ENCODE data around the gene EXOSC3. TPM values are rescaled to one million over a fixed set of nuclear protein-coding genes. Genes with fewer than 3 reads are reported as not detected.

The EXOSC3 gene
- total and polyA plus RNA-seq, 4 experiments from 2014 or later = 25.1 to 68.6 (median 51.1) TPM

DNA sequence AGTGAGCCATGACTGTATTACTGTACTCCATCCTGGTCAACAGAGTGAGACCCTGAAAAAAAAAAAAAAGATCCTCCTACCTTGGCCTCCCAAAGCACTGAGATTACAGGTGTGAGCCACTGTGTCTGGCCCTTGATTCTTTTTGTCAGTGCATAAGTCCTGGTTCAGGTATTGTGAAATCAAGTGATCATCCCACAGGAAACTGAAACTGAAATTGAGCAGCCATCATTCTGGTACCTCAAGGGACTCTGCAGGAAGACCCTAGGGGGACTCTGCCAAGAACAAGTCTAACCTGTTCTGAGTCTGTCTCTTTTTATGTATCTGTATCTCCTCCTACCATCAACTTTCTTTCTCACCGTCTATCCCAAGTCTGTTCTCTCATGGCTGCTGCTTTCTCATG is 13.8 kb upstream of the EXOSC3 start:
- no peaks in the 10 kb centered on the region for H3K36me3 ChIP-seq (ENCODE audit: insufficient read depth, low read length)
- peaks cover 19 to 37% (median 29%) of the 10 kb centered on the region in 4 donors for H3K4me1 Mint-ChIP-seq
- H3K36me3 Mint-ChIP-seq = peaks cover 0 to 4% of the 10 kb centered on the region in 2 donors
- H3K4me1 ChIP-seq (ENCODE audit: insufficient read depth, low read length) = peaks cover 31% of the 10 kb centered on the region
- intact Hi-C loops (cut with micrococcal nuclease) = no loop called here
- DNase-seq = no peak
- H3K4me3 ChIP-seq (ENCODE audit: low read length in 2 of 2) = no peak overlapping the region
- CTCF ChIA-PET (ENCODE audit: partially characterized antibody) = no interaction called here
- peak overlapping the region in 1 of 7 donors; percentile 86 for H3K27ac Mint-ChIP-seq
- no peaks in the 10 kb centered on the region for H3K27me3 Mint-ChIP-seq
- H3K9me3 Mint-ChIP-seq = no peaks in the 10 kb centered on the region
- no peaks in the 10 kb centered on the region for H3K27me3 ChIP-seq (ENCODE audit: insufficient read depth, low read length)
- POLR2A ChIA-PET (ENCODE audit: partially characterized antibody) = interaction anchor here (3.1 kb wide), 1 partner anchor 15 kb away, joined by 51 read pairs; the partner anchor contains the start of gene EXOSC3
- H3K4me3 Mint-ChIP-seq = peak overlapping the region in 6 of 8 donors; percentile 9 to 95 (median 78)
- H3K9me3 ChIP-seq (ENCODE audit: control insufficient read depth in 1 of 2, low read length in 2 of 2) = no peaks in the 10 kb centered on the region
- H3K27ac ChIP-seq (ENCODE audit: low read depth, low read length) = no peak overlapping the region

DNA sequence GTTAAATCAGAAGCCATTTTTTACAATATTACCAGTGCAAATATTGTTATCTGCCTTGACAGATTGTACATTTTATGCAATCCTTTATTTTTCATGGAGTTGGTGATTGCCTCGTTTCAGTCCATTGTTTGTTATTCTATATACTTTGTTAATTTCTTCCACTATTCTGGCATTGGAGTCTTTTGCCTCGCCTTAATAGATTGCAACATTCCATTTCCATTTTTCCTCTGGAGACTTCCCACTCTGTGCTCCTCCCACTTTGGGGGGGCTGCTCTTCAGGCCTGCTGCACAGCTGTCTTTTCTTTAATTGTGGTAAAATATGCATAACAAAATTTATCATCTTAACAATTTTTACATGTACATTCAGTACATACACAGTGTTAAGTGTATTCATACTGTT is 11.4 kb upstream of the EXOSC3 start:
- Histone ChIP-seq H3K27ac (ENCODE audit: low read depth, low read length) (no peak overlapping the region), H3K9me3 (ENCODE audit: control insufficient read depth in 1 of 2, low read length in 2 of 2) (no peaks in the 10 kb centered on the region), H3K4me3 (ENCODE audit: low read length in 2 of 2) (no peak overlapping the region), H3K36me3 (ENCODE audit: insufficient read depth, low read length) (no peaks in the 10 kb centered on the region), H3K4me1 (ENCODE audit: insufficient read depth, low read length) (peaks cover 6% of the 10 kb centered on the region), H3K27me3 (ENCODE audit: insufficient read depth, low read length) (no peaks in the 10 kb centered on the region)
- peak overlapping the region in 1 of 7 donors; percentile 2 for H3K27ac Mint-ChIP-seq
- ChIA-PET CTCF (ENCODE audit: partially characterized antibody) (no interaction called here), POLR2A (ENCODE audit: partially characterized antibody) (interaction anchor here (1.4 kb wide), 1 partner anchor 11 kb away, joined by 4 read pairs; the partner anchor contains the start of gene EXOSC3)
- H3K4me3 Mint-ChIP-seq = no peak overlapping the region
- intact Hi-C loops (cut with micrococcal nuclease) = no loop called here
- no peaks in the 10 kb centered on the region for H3K27me3 Mint-ChIP-seq
- peaks cover 0 to under 1% (median 0%) of the 10 kb centered on the region in 8 donors for H3K9me3 Mint-ChIP-seq
- no peak for DNase-seq
- peaks cover 5 to 16% (median 11%) of the 10 kb centered on the region in 4 donors for H3K4me1 Mint-ChIP-seq
- peaks cover 0 to 2% of the 10 kb centered on the region in 2 donors for H3K36me3 Mint-ChIP-seq

DNA sequence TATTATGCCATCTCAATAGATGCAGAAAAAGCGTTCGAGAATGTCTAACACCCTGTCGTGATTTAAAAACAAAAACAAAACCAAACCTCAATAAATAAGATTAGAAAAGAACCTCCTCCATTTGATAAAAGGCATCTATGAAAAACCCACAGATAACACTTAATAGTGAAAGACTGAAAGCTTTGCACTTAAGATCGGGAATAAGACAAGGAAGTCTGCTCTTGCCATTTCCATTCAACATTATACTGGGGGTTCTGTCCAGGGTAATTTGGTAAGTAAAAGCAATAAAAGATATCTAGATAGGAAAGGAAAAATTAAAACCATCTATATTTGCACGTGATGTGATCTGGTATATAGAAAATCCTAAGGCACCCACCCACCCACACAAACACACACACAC is 7.3 kb upstream of the EXOSC3 start:
- Histone ChIP-seq H3K4me1 (ENCODE audit: insufficient read depth, low read length) (no peaks in the 10 kb centered on the region), H3K27me3 (ENCODE audit: insufficient read depth, low read length) (no peaks in the 10 kb centered on the region), H3K9me3 (ENCODE audit: control insufficient read depth in 1 of 2, low read length in 2 of 2) (no peaks in the 10 kb centered on the region), H3K36me3 (ENCODE audit: insufficient read depth, low read length) (no peaks in the 10 kb centered on the region), H3K27ac (ENCODE audit: low read depth, low read length) (no peak overlapping the region), H3K4me3 (ENCODE audit: low read length in 2 of 2) (no peak overlapping the region)
- Mint-ChIP-seq H3K4me1 (peaks cover 0 to 2% (median 0%) of the 10 kb centered on the region in 4 donors), H3K36me3 (no peaks in the 10 kb centered on the region), H3K27me3 (no peaks in the 10 kb centered on the region), H3K27ac (no peak overlapping the region), H3K9me3 (peaks cover 0 to 4% (median 0%) of the 10 kb centered on the region in 8 donors), H3K4me3 (no peak overlapping the region)
- no peak for DNase-seq
- ChIA-PET CTCF (ENCODE audit: partially characterized antibody) (no interaction called here), POLR2A (ENCODE audit: partially characterized antibody) (no interaction called here)
- intact Hi-C loops (cut with micrococcal nuclease) = no loop called here

DNA sequence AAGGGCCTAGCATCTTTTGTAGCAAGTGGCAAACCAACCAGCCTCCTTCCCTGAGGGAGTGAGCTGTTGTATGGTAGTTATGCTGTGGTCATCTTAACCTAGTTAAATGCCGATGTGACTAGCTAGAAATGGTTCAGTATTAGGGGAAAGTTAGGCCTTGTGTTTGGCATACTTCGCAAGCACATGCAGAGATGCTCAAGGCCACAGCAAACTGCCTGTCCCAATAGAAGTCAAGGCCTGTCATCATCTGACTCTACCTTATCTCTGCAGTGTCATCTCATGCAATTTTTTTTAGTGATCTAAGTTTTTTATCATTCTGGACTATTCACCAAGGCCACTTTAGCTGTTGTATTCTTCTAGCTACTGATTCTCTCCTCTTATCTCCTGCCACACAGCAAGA is 5.2 kb upstream of the EXOSC3 start:
- CTCF ChIA-PET (ENCODE audit: partially characterized antibody) = no interaction called here
- H3K4me1 Mint-ChIP-seq = peaks cover 3 to 10% (median 6%) of the 10 kb centered on the region in 4 donors
- no peaks in the 10 kb centered on the region for H3K36me3 ChIP-seq (ENCODE audit: insufficient read depth, low read length)
- H3K36me3 Mint-ChIP-seq = peaks cover 0 to 2% of the 10 kb centered on the region in 2 donors
- intact Hi-C loops (cut with micrococcal nuclease) = no loop called here
- H3K27ac ChIP-seq (ENCODE audit: low read depth, low read length) = no peak overlapping the region
- POLR2A ChIA-PET (ENCODE audit: partially characterized antibody) = no interaction called here
- H3K27me3 Mint-ChIP-seq = no peaks in the 10 kb centered on the region
- no peak overlapping the region for H3K4me3 ChIP-seq (ENCODE audit: low read length in 2 of 2)
- H3K9me3 ChIP-seq (ENCODE audit: control insufficient read depth in 1 of 2, low read length in 2 of 2) = no peaks in the 10 kb centered on the region
- H3K27ac Mint-ChIP-seq = no peak overlapping the region
- no peak for DNase-seq
- H3K9me3 Mint-ChIP-seq = peaks cover 0 to 4% (median 0%) of the 10 kb centered on the region in 8 donors
- H3K4me1 ChIP-seq (ENCODE audit: insufficient read depth, low read length) = peaks cover 6% of the 10 kb centered on the region
- no peaks in the 10 kb centered on the region for H3K27me3 ChIP-seq (ENCODE audit: insufficient read depth, low read length)
- H3K4me3 Mint-ChIP-seq = no peak overlapping the region

DNA sequence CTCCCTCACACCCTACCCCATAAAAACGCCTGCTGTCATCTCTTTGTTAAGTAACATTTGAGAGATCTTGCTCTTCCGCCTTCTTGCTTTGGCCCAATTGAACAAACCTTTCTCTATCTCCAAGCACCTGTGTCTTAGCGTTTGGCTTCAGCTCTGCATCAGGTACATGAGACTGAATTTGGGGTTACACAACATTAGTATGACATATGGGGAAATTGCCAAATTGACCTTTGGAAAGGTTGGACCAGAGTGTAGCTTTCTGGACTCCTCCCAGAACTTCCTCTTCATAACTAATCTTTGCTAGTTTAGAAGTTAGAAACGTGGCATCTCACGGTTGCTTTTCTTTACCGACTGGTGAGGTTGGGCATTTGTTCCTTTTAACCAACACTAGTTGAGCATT is 3.5 kb upstream of the EXOSC3 start:
- H3K27ac Mint-ChIP-seq = peak overlapping the region in 2 of 7 donors; percentile 46 to 77
- H3K4me1 ChIP-seq (ENCODE audit: insufficient read depth, low read length) = peaks cover 18% of the 10 kb centered on the region

DNA sequence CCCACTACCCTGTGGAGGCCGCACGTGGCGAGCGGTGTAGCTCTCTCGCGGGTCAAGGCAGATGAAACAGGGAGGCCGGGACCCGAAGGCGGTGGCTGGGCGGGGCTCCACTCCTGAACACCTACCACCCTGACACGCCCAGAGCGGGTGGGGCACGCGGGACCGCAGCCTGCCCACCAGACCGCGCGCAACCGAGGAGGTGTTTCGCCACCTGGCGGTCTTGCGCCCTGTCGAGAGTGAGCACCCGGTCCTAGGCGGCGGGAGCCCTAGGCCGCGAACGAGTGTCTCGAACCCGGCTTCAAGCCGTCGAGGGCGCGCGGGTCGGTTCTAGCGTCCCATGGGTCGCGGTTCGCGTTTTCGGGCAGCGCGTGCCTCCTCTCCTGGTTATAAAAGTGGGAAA is 2.2 kb upstream of the EXOSC3 start:
- Histone ChIP-seq H3K4me3 (ENCODE audit: low read length in 2 of 2) (no peak overlapping the region), H3K4me1 (ENCODE audit: insufficient read depth, low read length) (peaks cover 30% of the 10 kb centered on the region), H3K27me3 (ENCODE audit: insufficient read depth, low read length) (no peaks in the 10 kb centered on the region), H3K27ac (ENCODE audit: low read depth, low read length) (no peak overlapping the region), H3K36me3 (ENCODE audit: insufficient read depth, low read length) (peaks cover 11% of the 10 kb centered on the region), H3K9me3 (ENCODE audit: control insufficient read depth in 1 of 2, low read length in 2 of 2) (no peaks in the 10 kb centered on the region)
- Mint-ChIP-seq H3K4me3 (no peak overlapping the region), H3K36me3 (peaks cover 6 to 22% of the 10 kb centered on the region in 2 donors), H3K9me3 (peaks cover 0 to 4% (median 0%) of the 10 kb centered on the region in 8 donors), H3K27ac (no peak overlapping the region), H3K4me1 (peaks cover 21 to 37% (median 28%) of the 10 kb centered on the region in 4 donors), H3K27me3 (no peaks in the 10 kb centered on the region)
- ChIA-PET POLR2A (ENCODE audit: partially characterized antibody) (no interaction called here), CTCF (ENCODE audit: partially characterized antibody) (interaction anchor here (0.6 kb wide), 1 partner anchor 188 kb away, joined by 3 read pairs; no protein-coding TSS in a partner anchor)
- intact Hi-C loops (cut with micrococcal nuclease) = no loop called here
- DNase-seq = no peak

More for the DNA sequence above, 3.5 kb upstream of the EXOSC3 start:
- POLR2A ChIA-PET (ENCODE audit: partially characterized antibody) = no interaction called here
- intact Hi-C loops (cut with micrococcal nuclease) = no loop called here
- H3K4me3 ChIP-seq (ENCODE audit: low read length in 2 of 2) = no peak overlapping the region
- peaks cover 0 to 4% (median 0%) of the 10 kb centered on the region in 8 donors for H3K9me3 Mint-ChIP-seq
- DNase-seq = no peak
- peaks cover 0 to 11% of the 10 kb centered on the region in 2 donors for H3K36me3 Mint-ChIP-seq
- H3K36me3 ChIP-seq (ENCODE audit: insufficient read depth, low read length) = peaks cover under 1% of the 10 kb centered on the region
- no peaks in the 10 kb centered on the region for H3K9me3 ChIP-seq (ENCODE audit: control insufficient read depth in 1 of 2, low read length in 2 of 2)
- H3K27me3 Mint-ChIP-seq = no peaks in the 10 kb centered on the region
- no peak overlapping the region for H3K27ac ChIP-seq (ENCODE audit: low read depth, low read length)
- H3K4me3 Mint-ChIP-seq = peak overlapping the region in 3 of 8 donors; percentile 13 to 63 (median 26)
- CTCF ChIA-PET (ENCODE audit: partially characterized antibody) = no interaction called here
- H3K27me3 ChIP-seq (ENCODE audit: insufficient read depth, low read length) = no peaks in the 10 kb centered on the region
- H3K4me1 Mint-ChIP-seq = peaks cover 11 to 26% (median 18%) of the 10 kb centered on the region in 4 donors

DNA sequence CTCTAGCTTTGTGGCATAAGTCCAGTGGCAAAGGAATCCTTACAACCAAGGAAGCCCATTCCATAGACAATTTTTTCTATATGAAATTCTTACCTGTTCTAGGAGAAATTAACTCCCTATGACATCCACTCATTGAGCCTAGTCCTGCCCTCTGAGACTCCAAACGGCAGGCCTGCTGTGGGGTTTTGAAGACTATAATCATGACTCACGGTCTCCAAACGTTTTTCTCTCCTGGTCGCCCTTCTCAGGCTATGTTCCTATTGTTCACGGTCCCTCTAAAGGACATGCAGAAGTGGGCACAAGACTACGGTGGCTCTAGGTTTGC is 611 bp downstream of the EXOSC3 start:
- intact Hi-C loops (cut with micrococcal nuclease) = no loop called here
- Histone ChIP-seq H3K27me3 (ENCODE audit: insufficient read depth, low read length) (no peaks in the 10 kb centered on the region), H3K27ac (ENCODE audit: low read depth, low read length) (peak overlapping the region; percentile 83), H3K9me3 (ENCODE audit: control insufficient read depth in 1 of 2, low read length in 2 of 2) (no peaks in the 10 kb centered on the region), H3K4me1 (ENCODE audit: insufficient read depth, low read length) (peaks cover 31% of the 10 kb centered on the region), H3K36me3 (ENCODE audit: insufficient read depth, low read length) (peaks cover 39% of the 10 kb centered on the region), H3K4me3 (ENCODE audit: low read length in 2 of 2) (peak overlapping the region; percentile 93 to 98)
- peak overlapping the region; percentile 95 to 98 (median 97) for H3K27ac Mint-ChIP-seq
- no peaks in the 10 kb centered on the region for H3K27me3 Mint-ChIP-seq
- ChIA-PET CTCF (ENCODE audit: partially characterized antibody) (interaction anchor here (1.2 to 1.3 kb wide), 2 partner anchors 13 to 24 kb away, joined by 3 to 5 read pairs; no protein-coding TSS in a partner anchor), POLR2A (ENCODE audit: partially characterized antibody) (interaction anchor here (1.2 to 3.7 kb wide), 9 partner anchors 9 to 299 kb away, joined by 3 to 51 read pairs (median 7); partner anchors contain the start of genes DCAF10, POLR1E, TOMM5 and TRMT10B)
- peaks cover 24 to 49% of the 10 kb centered on the region in 2 donors for H3K36me3 Mint-ChIP-seq
- H3K4me3 Mint-ChIP-seq = peak overlapping the region; percentile 96 to 99 (median 96)
- DNase-seq = peak in 1 of 5 donors; percentile 11
- no peaks in the 10 kb centered on the region for H3K9me3 Mint-ChIP-seq
- peaks cover 23 to 45% (median 30%) of the 10 kb centered on the region in 4 donors for H3K4me1 Mint-ChIP-seq

Data from CD4-positive, alpha-beta memory T cell (primary cell).